Spinal cord (tissue), 10 donors: ENCODE measurements around the gene SVOPL. TPM values are rescaled to one million over a fixed set of nuclear protein-coding genes. Genes with fewer than 3 reads are reported as not detected.

Experiments used
- DNase-seq, 6 donors: peaks; one replicate each; pipeline versions ENCODE4 v3.0.0 to v3.0.0-alpha.2; 2013 to 2015; ENCODE audit warnings: low spot score in 6 of 6, low read depth in 4 of 6
- H3K27ac ChIP-seq: one replicate; pipeline ENCODE4 v1.5.1; 2013; ENCODE audit warnings: low read depth, low read length, control low read depth
- H3K27me3 ChIP-seq: one replicate; pipeline ENCODE4 v1.6.1; 2013; ENCODE audit warnings: low read length; ENCODE audit not compliant: control insufficient read depth, insufficient read depth
- H3K36me3 ChIP-seq: one replicate; pipeline ENCODE4 v1.6.1; 2013; ENCODE audit warnings: low read length; ENCODE audit not compliant: control insufficient read depth, insufficient read depth
- H3K4me1 ChIP-seq: one replicate; pipeline ENCODE4 v1.6.1; 2013; ENCODE audit warnings: low read length; ENCODE audit not compliant: control insufficient read depth, insufficient read depth
- H3K4me3 ChIP-seq: one replicate; pipeline ENCODE4 v1.5.1; 2013; ENCODE audit warnings: low read depth, low read length, control low read depth
- H3K9me3 ChIP-seq: one replicate; pipeline ENCODE4 v1.6.1; 2013; ENCODE audit warnings: low read length; ENCODE audit not compliant: control insufficient read depth, insufficient read depth
- WGBS: methylation state at CpG from one replicate; pipeline ENCODE4 v1.1.5; 2013; ENCODE audit warnings: missing lambda C conversion rate; ENCODE audit not compliant: insufficient coverage; 5-methylcytosine and 5-hydroxymethylcytosine counted together
- polyA plus RNA-seq, 2 donors: library from polyadenylated mRNA; unstranded; fragments of 120-200 nt; gene quantifications; one replicate each; pipeline ENCODE4 v1.2.1, GENCODE V29; 2013; ENCODE audit not compliant: insufficient read length in 2 of 2
- small RNA-seq: library from RNA; depleted of rRNA; stranded (forward); fragments of <200 nt; gene quantifications from one replicate; pipeline ENCODE3, GENCODE V24; 2014; ENCODE audit warnings: low replicate concordance
- total RNA-seq, 2 donors: library from RNA; depleted of rRNA in 1 of 2; stranded (reverse); fragments of 120-200 nt in 1 of 2; fragments of >200 nt in 1 of 2; gene quantifications; one replicate each; pipeline versions ENCODE4 v1.2.3 to v1.2.4, GENCODE V29; 2013 to 2014
- donor health status: healthy.

Gene SVOPL
- total and polyA plus RNA-seq, 4 donors = 0.60 to 1.6 (median 0.97) TPM

DNA sequence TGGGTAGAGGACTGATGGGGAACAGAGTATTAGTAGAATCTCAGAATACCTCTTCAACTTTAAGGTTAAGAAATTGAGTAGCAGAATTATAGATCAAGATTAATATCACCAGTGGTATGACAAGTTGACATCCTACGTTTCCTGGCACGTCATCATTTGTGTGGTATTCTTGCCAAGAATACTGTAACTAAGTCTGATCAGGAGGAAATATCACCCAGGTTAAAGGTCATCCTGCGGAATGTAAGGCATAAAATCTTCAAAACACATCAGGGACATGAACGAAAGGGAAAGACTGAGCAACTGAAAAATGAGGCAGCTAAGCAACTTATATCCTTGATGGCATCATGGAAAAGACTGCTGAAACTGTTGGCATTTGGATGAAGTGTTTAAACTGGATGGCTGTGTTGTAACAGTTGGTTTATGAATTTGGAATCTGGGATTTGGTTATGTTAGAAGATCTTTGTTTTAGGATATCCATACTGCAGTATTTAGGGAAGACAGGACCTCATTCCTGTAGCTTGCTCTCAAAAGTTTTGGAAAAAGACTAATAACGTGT is 155.0 kb downstream of the SVOPL start:
- Histone ChIP-seq H3K36me3 (peaks cover 3% of the 10 kb centered on the region), H3K27me3 (no peaks in the 10 kb centered on the region), H3K9me3 (peaks cover under 1% of the 10 kb centered on the region), H3K4me3 (no peak overlapping the region), H3K27ac (no peak overlapping the region), H3K4me1 (no peaks in the 10 kb centered on the region)
- 94% methylated on average over 2 of the region's 5 CpGs for WGBS
- DNase-seq = no peak

GRCh38 chr7:138545123-138545522 is 156.0 kb downstream of the SVOPL start:
- WGBS = 98% methylated on average over 4 of the region's 6 CpGs
- H3K4me1 ChIP-seq = no peaks in the 10 kb centered on the region
- no peak for DNase-seq
- no peaks in the 10 kb centered on the region for H3K27me3 ChIP-seq
- peaks cover 2% of the 10 kb centered on the region for H3K9me3 ChIP-seq
- H3K27ac ChIP-seq = no peak overlapping the region
- H3K4me3 ChIP-seq = no peak overlapping the region
- H3K36me3 ChIP-seq = peaks cover 8% of the 10 kb centered on the region

Small RNA genes lying within 50 kb of the gene (small RNA-seq; reads per million reads assigned to genes)
- not detected for gene RF00561

Other genes starting within 250 kb of the SVOPL start
- 10 to 100 TPM; 25.4 to 26.0 TPM for gene TRIM24, start 241.1 kb downstream of the SVOPL start, total RNA-seq
- 10 to 100 TPM; 39.6 to 53.4 TPM for gene TRIM24, start 241.1 kb downstream of the SVOPL start, polyA plus RNA-seq
- not detected for gene TMEM213, start 96.6 kb upstream of the SVOPL start, total RNA-seq
- under 1 TPM; 0.77 to 0.87 TPM for gene TMEM213, start 96.6 kb upstream of the SVOPL start, polyA plus RNA-seq
- gene ATP6V0A4, start 96.8 kb upstream of the SVOPL start, total RNA-seq = 1 to 10 TPM; 1.3 TPM
- 1 to 10 TPM; 2.5 to 2.6 TPM for gene ATP6V0A4, start 96.8 kb upstream of the SVOPL start, polyA plus RNA-seq